ENCODE results near the gene GINS2. TPM values are rescaled to one million over a fixed set of nuclear protein-coding genes. Genes with fewer than 3 reads are reported as not detected.
A peak's percentile ranks its signal among the peaks of the same experiment; 100 is the strongest.

Gene GINS2
- polyA plus RNA-seq, 1 experiment, result 5.1 TPM

- POLR2A ChIA-PET, result no interaction called here
- DNase-seq (ENCODE audit: low read depth, low spot score), result no peak
- H3K27ac ChIP-seq (ENCODE audit: low read depth, low read length), result no peak overlapping the region
- no peaks in the 10 kb centered on the region; the same call in 1 of the 2 replicates for H3K9me3 ChIP-seq (ENCODE audit: control insufficient read depth, insufficient read depth, low read length)
- H3K4me3 ChIP-seq (ENCODE audit: low read depth, low read length), result no peak overlapping the region
- TF ChIP-seq, protein P1, sequence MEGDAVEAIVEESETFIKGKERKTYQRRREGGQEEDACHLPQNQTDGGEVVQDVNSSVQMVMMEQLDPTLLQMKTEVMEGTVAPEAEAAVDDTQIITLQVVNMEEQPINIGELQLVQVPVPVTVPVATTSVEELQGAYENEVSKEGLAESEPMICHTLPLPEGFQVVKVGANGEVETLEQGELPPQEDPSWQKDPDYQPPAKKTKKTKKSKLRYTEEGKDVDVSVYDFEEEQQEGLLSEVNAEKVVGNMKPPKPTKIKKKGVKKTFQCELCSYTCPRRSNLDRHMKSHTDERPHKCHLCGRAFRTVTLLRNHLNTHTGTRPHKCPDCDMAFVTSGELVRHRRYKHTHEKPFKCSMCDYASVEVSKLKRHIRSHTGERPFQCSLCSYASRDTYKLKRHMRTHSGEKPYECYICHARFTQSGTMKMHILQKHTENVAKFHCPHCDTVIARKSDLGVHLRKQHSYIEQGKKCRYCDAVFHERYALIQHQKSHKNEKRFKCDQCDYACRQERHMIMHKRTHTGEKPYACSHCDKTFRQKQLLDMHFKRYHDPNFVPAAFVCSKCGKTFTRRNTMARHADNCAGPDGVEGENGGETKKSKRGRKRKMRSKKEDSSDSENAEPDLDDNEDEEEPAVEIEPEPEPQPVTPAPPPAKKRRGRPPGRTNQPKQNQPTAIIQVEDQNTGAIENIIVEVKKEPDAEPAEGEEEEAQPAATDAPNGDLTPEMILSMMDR (IDR thresholded peaks at IDR 0.05; ENCODE audit: low read depth, low read length), result no peak
- H3K27me3 ChIP-seq (ENCODE audit: control insufficient read depth, insufficient read depth, low read length), result no peaks in the 10 kb centered on the region
- CTCF ChIA-PET, result interaction anchor here (0.7 kb wide), 1 partner anchor 283 kb away, joined by 3 read pairs; no protein-coding TSS in a partner anchor
These were observed 35.4 kb downstream of the GINS2 start for GRCh38 chr16:85653290-85653891.

DNA sequence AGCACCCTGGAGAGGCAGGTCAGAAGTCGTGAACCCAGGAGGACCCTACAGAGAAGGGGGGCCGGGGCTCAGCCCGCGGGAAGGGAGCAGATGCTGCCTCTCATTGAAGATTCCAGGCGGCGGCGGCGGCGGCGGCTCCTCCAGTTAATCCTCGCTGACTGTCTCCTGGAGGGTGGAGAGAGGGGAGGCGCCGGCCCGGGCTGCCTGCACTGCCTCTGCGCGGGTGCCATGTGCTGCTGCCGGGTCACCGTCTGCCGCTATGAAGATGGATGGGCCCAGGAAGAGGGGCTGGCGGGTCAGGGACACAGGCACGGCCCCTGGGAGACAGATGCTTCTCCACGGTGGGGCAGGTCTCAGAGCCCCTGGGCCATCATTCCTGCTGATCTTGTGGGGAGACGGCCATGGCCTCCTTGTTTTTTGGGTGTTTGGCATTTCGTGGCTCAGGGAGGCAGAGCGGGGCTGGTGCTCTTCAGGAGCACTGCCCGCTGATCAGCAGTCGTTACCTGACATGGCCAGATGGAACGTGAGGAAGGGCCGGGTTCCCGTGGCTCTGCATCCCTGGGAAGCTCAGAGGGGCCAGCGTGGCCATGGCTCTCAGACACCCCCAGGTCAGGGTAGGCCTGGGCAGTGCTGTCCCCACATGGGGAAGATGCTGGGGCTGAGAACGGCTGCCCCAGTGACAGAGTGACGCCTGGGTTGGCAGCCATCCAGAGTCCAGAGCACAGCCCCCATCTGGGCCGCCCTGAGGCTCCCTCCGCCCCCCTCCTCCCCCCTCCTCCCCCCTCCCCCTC is 36.1 kb downstream of the GINS2 start:
- CTCF ChIA-PET, result interaction anchor here (0.7 kb wide), 1 partner anchor 283 kb away, joined by 3 read pairs; no protein-coding TSS in a partner anchor
- H3K27ac ChIP-seq (ENCODE audit: low read depth, low read length), result peak overlapping the region; percentile 11
- POLR2A ChIA-PET, result no interaction called here
- H3K9me3 ChIP-seq (ENCODE audit: control insufficient read depth, insufficient read depth, low read length), result no peaks in the 10 kb centered on the region; the same call in 1 of the 2 replicates
- no peak for DNase-seq (ENCODE audit: low read depth, low spot score)
- H3K27me3 ChIP-seq (ENCODE audit: control insufficient read depth, insufficient read depth, low read length), result no peaks in the 10 kb centered on the region
- TF ChIP-seq, protein P1 (IDR thresholded peaks at IDR 0.05; ENCODE audit: low read depth, low read length), result no peak
- H3K4me3 ChIP-seq (ENCODE audit: low read depth, low read length), result no peak overlapping the region

DNA sequence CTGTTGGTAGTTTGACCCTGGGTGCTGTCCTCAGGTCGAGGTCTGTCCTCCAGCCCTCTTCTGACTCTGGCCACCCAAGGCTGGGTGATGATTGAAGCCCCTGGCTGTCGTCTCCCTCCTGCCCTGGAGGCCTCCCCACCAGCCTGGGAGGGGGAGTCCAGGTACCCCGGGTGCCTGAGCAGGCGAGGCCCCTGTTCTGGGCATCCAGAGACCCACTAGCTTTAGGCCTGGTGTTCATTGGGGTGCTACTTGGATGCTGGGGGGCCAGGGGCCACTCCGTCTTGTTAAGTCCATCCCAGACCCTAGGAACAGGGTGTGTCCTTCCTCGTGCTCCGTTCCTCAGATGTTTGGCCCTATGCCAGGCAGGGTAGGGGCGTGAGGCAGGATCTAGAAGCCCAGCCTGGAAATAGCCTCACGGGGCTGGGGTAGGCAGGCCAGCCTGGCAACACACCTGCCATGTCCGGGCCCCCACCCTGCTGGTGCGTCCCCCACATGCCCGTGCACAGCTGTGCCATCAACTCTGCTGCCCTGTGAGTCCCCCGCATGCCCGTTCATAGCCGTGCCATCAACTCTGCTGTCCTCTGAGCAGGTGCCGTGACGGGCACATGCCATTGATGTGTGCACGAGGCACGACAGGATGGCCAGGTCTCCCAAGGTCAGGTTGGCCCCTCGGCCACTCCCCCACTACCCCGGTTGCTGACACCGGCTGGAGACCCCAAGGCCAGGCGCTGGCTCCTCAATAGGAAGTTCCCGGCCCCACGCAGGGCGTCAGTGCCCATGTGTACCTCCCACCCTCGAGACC is 36.9 kb downstream of the GINS2 start:
- H3K4me3 ChIP-seq (ENCODE audit: low read depth, low read length), result no peak overlapping the region
- H3K27me3 ChIP-seq (ENCODE audit: control insufficient read depth, insufficient read depth, low read length), result no peaks in the 10 kb centered on the region
- ChIA-PET POLR2A (no interaction called here), CTCF (no interaction called here)
- H3K9me3 ChIP-seq (ENCODE audit: control insufficient read depth, insufficient read depth, low read length), result no peaks in the 10 kb centered on the region; the same call in 1 of the 2 replicates
- TF ChIP-seq, protein P1 (IDR thresholded peaks at IDR 0.05; ENCODE audit: low read depth, low read length), result no peak
- H3K27ac ChIP-seq (ENCODE audit: low read depth, low read length), result no peak overlapping the region
- no peak for DNase-seq (ENCODE audit: low read depth, low spot score)

DNA sequence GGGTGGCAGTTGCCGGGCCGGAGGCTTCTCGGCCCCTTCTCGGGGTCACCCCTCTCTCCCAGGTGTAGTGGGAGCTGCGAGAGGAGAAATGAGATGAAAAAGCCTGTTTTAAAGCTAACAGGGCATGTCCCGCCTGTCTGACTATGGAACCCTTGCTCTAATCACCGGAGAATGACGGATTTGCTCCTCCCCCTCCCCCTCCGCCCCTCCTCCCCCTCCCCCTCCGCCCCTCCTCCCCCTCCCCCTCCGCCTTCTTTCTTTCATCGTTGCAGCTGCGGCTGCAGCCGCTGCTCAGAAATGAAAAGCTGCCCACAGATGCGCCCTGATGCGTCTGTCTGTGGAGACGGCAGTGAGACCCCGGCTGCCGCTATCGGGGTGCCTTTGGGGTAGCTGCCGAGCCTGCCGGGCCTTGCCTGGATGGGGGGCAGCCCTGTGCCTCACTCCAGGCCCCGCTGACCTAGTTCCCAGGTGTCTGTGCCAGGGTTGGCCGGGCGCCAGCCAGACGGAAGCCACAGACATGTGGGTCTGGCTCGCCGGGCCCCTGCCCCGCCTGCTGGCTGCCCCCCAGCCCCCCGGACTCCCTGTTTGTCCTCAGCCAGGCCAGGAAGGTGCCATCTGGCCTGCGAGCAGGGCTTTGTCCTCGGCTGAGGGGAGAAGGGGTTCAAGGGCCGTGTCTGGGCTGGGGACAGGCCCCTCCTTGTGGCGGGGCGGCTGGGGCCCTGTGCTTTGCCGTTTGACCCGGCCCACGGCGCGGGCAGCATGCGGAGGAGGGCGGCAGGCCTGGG is 37.7 kb downstream of the GINS2 start:
- Histone ChIP-seq H3K9me3 (ENCODE audit: control insufficient read depth, insufficient read depth, low read length) (no peaks in the 10 kb centered on the region), H3K27me3 (ENCODE audit: control insufficient read depth, insufficient read depth, low read length) (no peaks in the 10 kb centered on the region), H3K27ac (ENCODE audit: low read depth, low read length) (no peak overlapping the region), H3K4me3 (ENCODE audit: low read depth, low read length) (no peak overlapping the region)
- TF ChIP-seq, protein P1 (IDR thresholded peaks at IDR 0.05; ENCODE audit: low read depth, low read length), result no peak
- ChIA-PET POLR2A (no interaction called here), CTCF (interaction anchor here (0.6 to 0.9 kb wide), 2 partner anchors 357 to 406 kb away, joined by 3 read pairs; no protein-coding TSS in a partner anchor)
- DNase-seq (ENCODE audit: low read depth, low spot score), result no peak
